ENCODE results near the gene PCDHB11. TPM values are rescaled to one million over a fixed set of nuclear protein-coding genes. Genes with fewer than 3 reads are reported as not detected.
A peak's percentile ranks its signal among the peaks of the same experiment; 100 is the strongest.
"Not testable (repeated sequence)": the region's sequence is repeated elsewhere in the genome, so short reads cannot be mapped to it uniquely, and the experiment has no call there.

PCDHB11 gene
- total RNA-seq, 2 donors from 2014 or later = not detected

- not testable (repeated sequence) for ATAC-seq; H3K9me3 Mint-ChIP-seq; DNase-seq (ENCODE audit: low spot score); H3K27ac Mint-ChIP-seq; H3K4me3 Mint-ChIP-seq; H3K4me1 Mint-ChIP-seq (ENCODE audit: low read depth in 2 of 2); H3K36me3 Mint-ChIP-seq
- peaks cover 10 to 11% of the 10 kb centered on the region in 2 donors for H3K27me3 Mint-ChIP-seq
These were observed 21.7 kb upstream of the PCDHB11 start, which contains the start of gene PCDHB8 for GRCh38 chr5:141177577-141178191. Gene PCDHB8 (plus strand): TSS chr5:141177790. CDS start chr5:141178035, 245 bp downstream.

- ATAC-seq; H3K4me1 Mint-ChIP-seq (ENCODE audit: low read depth in 2 of 2); H3K36me3 Mint-ChIP-seq; DNase-seq (ENCODE audit: low spot score); H3K9me3 Mint-ChIP-seq; H3K27ac Mint-ChIP-seq; H3K4me3 Mint-ChIP-seq: not testable (repeated sequence)
- H3K27me3 Mint-ChIP-seq = peaks cover 9 to 11% of the 10 kb centered on the region in 2 donors
These were observed 20.1 kb upstream of the PCDHB11 start for GRCh38 chr5:141179371-141179770.

GRCh38 chr5:141179876-141180275 is 19.6 kb upstream of the PCDHB11 start:
- not testable (repeated sequence) for DNase-seq (ENCODE audit: low spot score); H3K9me3 Mint-ChIP-seq; H3K4me3 Mint-ChIP-seq; H3K36me3 Mint-ChIP-seq; H3K4me1 Mint-ChIP-seq (ENCODE audit: low read depth in 2 of 2); ATAC-seq; H3K27ac Mint-ChIP-seq
- peaks cover 13 to 15% of the 10 kb centered on the region in 2 donors for H3K27me3 Mint-ChIP-seq

GRCh38 chr5:141180313-141180712 is 19.1 kb upstream of the PCDHB11 start:
- DNase-seq (ENCODE audit: low spot score) (no peak), ATAC-seq (no peak)
- Mint-ChIP-seq H3K27ac (no peak overlapping the region), H3K9me3 (peaks cover 3% of the 10 kb centered on the region), H3K27me3 (peaks cover 16% of the 10 kb centered on the region in 2 donors), H3K4me1 (ENCODE audit: low read depth in 2 of 2) (peaks cover 0 to 3% of the 10 kb centered on the region in 2 donors), H3K4me3 (no peak overlapping the region), H3K36me3 (peaks cover 12% of the 10 kb centered on the region)

- peaks cover 20% of the 10 kb centered on the region for H3K36me3 Mint-ChIP-seq
- peaks cover 3 to 6% of the 10 kb centered on the region in 2 donors for H3K4me1 Mint-ChIP-seq (ENCODE audit: low read depth in 2 of 2)
- H3K4me3 Mint-ChIP-seq = no peak within 1 kb of the TSS
- DNase-seq (ENCODE audit: low spot score) (no peak), ATAC-seq (no peak)
- H3K27me3 Mint-ChIP-seq = peaks cover 16 to 30% of the 10 kb centered on the region in 2 donors
- peaks cover 3% of the 10 kb centered on the region for H3K9me3 Mint-ChIP-seq
- H3K27ac Mint-ChIP-seq = no peak within 1 kb of the TSS
These were observed 17.2 kb upstream of the PCDHB11 start, which contains the start of gene PCDHB16 for GRCh38 chr5:141182248-141182647. Gene PCDHB16 (plus strand): TSS chr5:141182387. CDS start chr5:141182560, 173 bp downstream.

- H3K27ac Mint-ChIP-seq; H3K4me3 Mint-ChIP-seq; DNase-seq (ENCODE audit: low spot score); H3K4me1 Mint-ChIP-seq (ENCODE audit: low read depth in 2 of 2); ATAC-seq; H3K9me3 Mint-ChIP-seq: not testable (repeated sequence)
- peaks cover 22 to 43% of the 10 kb centered on the region in 2 donors for H3K27me3 Mint-ChIP-seq
- peaks cover 31% of the 10 kb centered on the region for H3K36me3 Mint-ChIP-seq
These were observed 15.1 kb upstream of the PCDHB11 start for GRCh38 chr5:141184117-141184855.

- H3K9me3 Mint-ChIP-seq = peaks cover 6% of the 10 kb centered on the region
- no peak for DNase-seq (ENCODE audit: low spot score)
- no peak within 1 kb of the TSS for H3K27ac Mint-ChIP-seq
- H3K27me3 Mint-ChIP-seq = peaks cover 24 to 42% of the 10 kb centered on the region in 2 donors
- H3K4me3 Mint-ChIP-seq = peak within 1 kb of the TSS; percentile 44
- peaks cover 31% of the 10 kb centered on the region for H3K36me3 Mint-ChIP-seq
- H3K4me1 Mint-ChIP-seq (ENCODE audit: low read depth in 2 of 2) = peaks cover 5 to 6% of the 10 kb centered on the region in 2 donors
- ATAC-seq = no peak
These were observed 12.4 kb upstream of the PCDHB11 start, which contains the start of gene PCDHB9 for GRCh38 chr5:141186897-141187512. Gene PCDHB9 (plus strand): TSS chr5:141187161. CDS start chr5:141187319, 158 bp downstream.

- not testable (repeated sequence) for ATAC-seq; H3K27ac Mint-ChIP-seq; DNase-seq (ENCODE audit: low spot score); H3K4me1 Mint-ChIP-seq (ENCODE audit: low read depth in 2 of 2); H3K4me3 Mint-ChIP-seq; H3K9me3 Mint-ChIP-seq
- Mint-ChIP-seq H3K36me3 (peaks cover 26% of the 10 kb centered on the region), H3K27me3 (peaks cover 20 to 44% of the 10 kb centered on the region in 2 donors)
These were observed 10.7 kb upstream of the PCDHB11 start for GRCh38 chr5:141188682-141189081.

GRCh38 chr5:141189131-141189530 is 10.3 kb upstream of the PCDHB11 start:
- H3K4me1 Mint-ChIP-seq (ENCODE audit: low read depth in 2 of 2); H3K4me3 Mint-ChIP-seq; DNase-seq (ENCODE audit: low spot score); ATAC-seq; H3K27ac Mint-ChIP-seq; H3K9me3 Mint-ChIP-seq: not testable (repeated sequence)
- Mint-ChIP-seq H3K27me3 (peaks cover 20 to 44% of the 10 kb centered on the region in 2 donors), H3K36me3 (peaks cover 26% of the 10 kb centered on the region)

- ATAC-seq = no peak
These were observed 7.2 kb upstream of the PCDHB11 start, which contains the start of gene PCDHB10 for GRCh38 chr5:141192110-141192725. Gene PCDHB10 (plus strand): TSS chr5:141192353. CDS start chr5:141192553, 200 bp downstream.

GRCh38 chr5:141194332-141194731 is 5.1 kb upstream of the PCDHB11 start:
- H3K27ac Mint-ChIP-seq; H3K9me3 Mint-ChIP-seq; ATAC-seq; DNase-seq (ENCODE audit: low spot score); H3K4me1 Mint-ChIP-seq (ENCODE audit: low read depth in 2 of 2); H3K4me3 Mint-ChIP-seq: not testable (repeated sequence)
- H3K27me3 Mint-ChIP-seq = peaks cover 11 to 37% of the 10 kb centered on the region in 2 donors
- H3K36me3 Mint-ChIP-seq = peaks cover 26% of the 10 kb centered on the region

More at GRCh38 chr5:141192110-141192725, 7.2 kb upstream of the PCDHB11 start, which contains the start of gene PCDHB10:
- Mint-ChIP-seq H3K4me1 (ENCODE audit: low read depth in 2 of 2) (peaks cover under 1 to 2% of the 10 kb centered on the region in 2 donors), H3K27ac (no peak within 1 kb of the TSS), H3K9me3 (peaks cover 10% of the 10 kb centered on the region), H3K4me3 (no peak within 1 kb of the TSS), H3K36me3 (peaks cover 27% of the 10 kb centered on the region), H3K27me3 (peaks cover 13 to 31% of the 10 kb centered on the region in 2 donors)
- DNase-seq (ENCODE audit: low spot score) = no peak

- H3K27me3 Mint-ChIP-seq = peaks cover 12 to 38% of the 10 kb centered on the region in 2 donors
- no peak for DNase-seq (ENCODE audit: low spot score)
These were observed 3.1 kb upstream of the PCDHB11 start for GRCh38 chr5:141196363-141196762.

GRCh38 chr5:141201126-141201525 is 1.7 kb downstream of the PCDHB11 start:
- Mint-ChIP-seq H3K36me3 (peaks cover 22% of the 10 kb centered on the region), H3K27me3 (peaks cover 5 to 27% of the 10 kb centered on the region in 2 donors)
- not testable (repeated sequence) for H3K4me1 Mint-ChIP-seq (ENCODE audit: low read depth in 2 of 2); DNase-seq (ENCODE audit: low spot score); H3K27ac Mint-ChIP-seq; H3K9me3 Mint-ChIP-seq; H3K4me3 Mint-ChIP-seq; ATAC-seq

More at GRCh38 chr5:141196363-141196762, 3.1 kb upstream of the PCDHB11 start:
- ATAC-seq = no peak
- Mint-ChIP-seq H3K4me3 (no peak overlapping the region), H3K9me3 (peaks cover 10% of the 10 kb centered on the region), H3K36me3 (peaks cover 27% of the 10 kb centered on the region), H3K4me1 (ENCODE audit: low read depth in 2 of 2) (no peaks in the 10 kb centered on the region), H3K27ac (no peak overlapping the region)
